ENCODE measurements around the gene ATP11A.
"Not testable (repeated sequence)": the region's sequence is repeated elsewhere in the genome, so short reads cannot be mapped to it uniquely, and the experiment has no call there.

The ATP11A gene

GRCh38 chr13:112779856-112780604 lies 90.2 kb downstream of the ATP11A start:
- DNase-seq = peak; percentile 46

- no peak for DNase-seq
Observed at GRCh38 chr13:112781287-112781686, 91.4 kb downstream of the ATP11A start.

DNA sequence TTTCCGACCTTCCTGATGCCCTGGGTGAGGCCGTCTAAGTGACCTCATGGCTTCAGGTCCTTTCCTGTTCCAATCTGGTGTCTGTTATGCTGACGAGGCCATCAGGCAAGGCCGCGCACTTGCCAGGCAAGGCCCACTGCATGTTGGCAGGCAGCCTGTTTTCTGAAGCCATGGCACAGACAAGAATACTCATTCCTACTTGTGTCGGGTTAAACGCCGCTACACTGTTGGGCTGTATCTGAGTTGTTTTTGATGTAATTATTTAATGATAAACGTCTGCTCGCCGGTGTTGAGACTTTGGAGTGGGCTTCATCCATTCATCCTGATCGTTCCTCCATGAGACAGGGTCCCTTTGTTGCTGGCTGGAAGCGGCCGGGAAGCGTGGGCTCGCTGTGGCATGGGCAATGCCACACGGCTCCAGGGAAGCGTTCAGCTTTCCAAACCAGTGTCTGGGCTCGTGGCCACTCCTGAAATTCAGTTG lies 92.1 kb downstream of the ATP11A start:
- DNase-seq = no peak

DNA sequence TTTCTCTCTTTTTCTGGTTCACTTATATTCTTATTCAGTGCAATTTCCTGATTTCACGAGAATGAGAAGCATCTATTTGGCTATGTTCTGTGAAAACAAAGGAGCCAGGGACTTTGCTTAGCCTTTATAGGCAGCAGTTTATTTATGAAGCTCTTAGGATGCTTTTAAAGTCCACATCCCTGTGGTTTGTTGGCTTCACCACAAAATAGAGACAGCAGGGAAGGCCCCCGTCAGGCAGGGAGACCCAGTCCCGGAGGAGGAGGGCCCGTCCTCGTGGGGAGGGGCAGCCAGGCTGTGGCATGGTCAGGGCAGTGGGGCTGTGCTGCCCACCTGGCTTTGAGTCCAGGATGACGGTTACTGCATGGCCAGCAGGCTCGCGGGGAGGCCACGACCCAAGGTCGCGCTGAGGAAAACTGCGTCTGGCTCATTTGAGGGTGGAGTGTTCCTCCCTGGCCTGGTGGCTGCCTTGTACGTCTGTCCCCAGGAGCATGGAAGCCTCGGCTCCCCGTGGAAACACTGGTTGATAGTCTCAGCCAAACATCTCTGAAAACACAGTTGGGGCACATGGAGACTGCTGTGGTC lies 92.7 kb downstream of the ATP11A start:
- DNase-seq = no peak

GRCh38 chr13:112783135-112783977 lies 93.5 kb downstream of the ATP11A start:
- DNase-seq = no peak

DNA sequence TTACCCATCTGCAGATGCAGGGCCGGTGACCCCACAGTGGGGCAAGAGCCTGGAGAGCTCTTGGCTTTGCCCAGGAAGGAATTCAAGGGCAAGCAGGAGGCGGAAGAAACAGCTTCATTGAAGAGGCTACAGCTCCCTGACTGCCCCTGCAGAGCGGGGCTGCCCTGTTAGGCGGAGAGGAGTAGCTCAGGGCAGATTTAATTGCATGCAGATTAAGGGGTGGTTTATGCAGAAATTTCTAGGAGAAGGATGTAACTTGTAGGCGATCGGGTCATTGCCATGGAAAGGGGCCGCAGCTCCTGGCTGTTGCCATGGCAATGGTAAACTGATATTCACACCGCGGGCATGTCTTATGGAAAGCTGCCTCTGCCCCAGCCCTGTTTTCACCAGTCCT lies 94.1 kb downstream of the ATP11A start:
- no peak for DNase-seq

GRCh38 chr13:112784811-112785482 lies 95.1 kb downstream of the ATP11A start:
- DNase-seq = no peak

DNA sequence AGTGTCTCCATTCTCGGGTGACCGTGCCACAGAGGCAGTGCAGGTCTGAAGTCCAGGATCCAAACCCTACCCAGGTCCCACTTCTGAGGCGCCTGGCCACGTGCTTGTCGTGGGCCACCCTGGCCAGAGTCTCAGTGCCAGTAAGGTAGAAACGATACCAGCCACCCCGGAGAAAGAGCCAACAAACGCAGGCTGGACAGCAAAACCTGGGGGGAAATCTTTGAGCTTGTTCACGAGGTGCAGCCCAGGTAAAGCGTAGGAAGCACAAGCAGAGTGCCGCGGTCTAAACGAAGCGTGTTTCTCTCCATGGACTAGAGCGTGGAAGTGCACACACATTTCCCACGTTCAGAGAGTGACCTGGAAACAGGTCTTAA lies 95.6 kb downstream of the ATP11A start:
- DNase-seq = no peak

- not testable (repeated sequence) for DNase-seq
Observed at GRCh38 chr13:112786810-112787209, 97.0 kb downstream of the ATP11A start.

- DNase-seq = no peak
Observed at GRCh38 chr13:112790735-112791641, 101.2 kb downstream of the ATP11A start.

- DNase-seq = no peak
Observed at GRCh38 chr13:112791663-112792440, 102.0 kb downstream of the ATP11A start.

DNA sequence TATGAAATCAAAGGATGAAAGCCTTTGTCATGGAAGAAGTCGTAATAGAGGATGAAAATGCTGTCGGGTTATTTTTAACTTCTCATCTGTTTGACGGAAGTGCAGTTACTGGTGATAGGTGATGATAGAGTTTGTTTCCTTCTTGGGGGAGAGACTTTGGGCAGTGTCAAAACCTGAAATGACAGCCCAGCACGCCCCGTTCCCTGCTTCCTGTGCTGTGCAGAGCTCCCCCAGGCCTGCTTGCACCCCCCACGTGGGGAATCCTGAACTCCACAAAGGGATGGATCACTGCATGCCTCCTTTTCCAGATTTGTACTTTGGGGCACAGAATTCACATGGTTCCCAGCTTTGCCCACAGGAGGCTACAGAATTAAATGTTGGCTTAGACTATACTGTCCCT lies 102.7 kb downstream of the ATP11A start:
- DNase-seq = no peak

DNA sequence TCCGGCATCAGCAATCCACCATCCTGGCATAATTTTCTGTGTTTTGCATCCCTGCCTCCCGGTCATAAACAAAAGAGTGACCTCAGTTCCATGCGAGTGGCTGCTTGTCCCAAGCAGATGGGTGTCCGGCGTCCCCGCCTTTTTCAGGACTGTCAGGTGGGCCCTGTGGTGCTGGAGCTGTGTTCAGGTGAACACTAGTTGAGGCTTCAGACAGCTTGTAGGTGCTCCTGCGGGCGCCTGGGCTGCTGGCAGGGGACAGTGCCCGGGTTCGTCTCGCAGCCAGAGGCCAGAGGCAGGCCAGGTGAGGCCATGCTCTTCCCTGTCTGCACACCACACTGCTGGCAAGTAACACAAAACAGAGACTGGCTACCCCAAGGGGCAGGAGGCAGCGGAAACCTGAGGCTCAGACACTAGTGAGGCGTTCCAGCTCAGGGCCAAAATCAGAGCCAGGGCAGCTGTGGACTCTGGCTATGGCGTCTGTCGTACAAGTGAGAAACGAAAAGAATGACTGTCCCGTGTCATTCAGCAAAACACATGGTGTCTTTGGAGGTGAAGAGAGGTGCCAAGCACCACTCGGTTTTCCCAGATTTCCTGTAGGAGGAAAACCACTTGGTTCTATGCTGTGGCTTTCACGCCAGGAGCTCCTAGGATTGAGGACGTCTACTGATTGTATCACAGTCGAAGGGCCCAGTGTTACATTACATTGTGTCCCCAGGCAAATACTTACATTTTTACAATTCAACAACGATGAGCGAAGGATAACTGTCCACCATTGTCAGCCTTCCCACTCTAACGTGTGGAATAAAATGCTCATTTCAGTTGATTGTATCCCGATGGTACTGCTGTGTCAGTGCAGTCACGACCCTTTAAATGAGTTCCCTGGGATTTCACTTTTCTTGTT lies 104.0 kb downstream of the ATP11A start:
- DNase-seq = no peak

GRCh38 chr13:112795277-112795676 lies 105.4 kb downstream of the ATP11A start:
- DNase-seq = no peak

DNA sequence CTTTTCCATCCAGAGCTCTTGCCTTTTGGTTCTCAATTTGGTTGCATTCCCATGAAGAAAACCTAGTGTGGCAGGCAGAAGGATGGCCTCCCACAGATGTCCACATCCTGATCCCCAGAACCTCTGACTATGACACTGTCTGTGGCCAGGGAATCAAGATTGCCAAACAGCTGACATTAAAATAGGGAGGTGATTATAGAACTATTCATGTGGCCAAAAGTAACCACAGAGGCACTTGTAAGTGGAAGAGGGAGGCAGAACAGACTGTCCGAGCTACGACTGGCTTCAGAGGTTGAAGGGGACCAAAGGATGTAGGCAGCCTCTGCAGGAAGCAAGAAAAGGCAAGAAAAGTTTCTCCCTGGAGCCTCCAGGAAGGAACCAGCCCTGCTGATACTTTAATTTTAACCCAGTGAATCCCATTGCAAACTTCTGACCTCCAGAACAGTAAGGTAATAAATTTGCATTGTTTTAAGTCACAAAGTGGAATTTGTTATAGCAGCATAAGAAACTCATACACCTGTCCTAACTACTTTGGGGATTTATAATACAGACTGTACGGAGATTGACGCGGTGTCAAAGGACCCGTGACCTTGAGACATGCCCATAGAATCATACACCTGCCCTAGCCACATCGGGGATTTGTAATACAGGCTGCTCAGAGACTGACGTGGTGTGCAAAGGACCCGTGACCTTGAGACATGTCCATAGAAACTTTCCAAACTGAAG lies 106.5 kb downstream of the ATP11A start:
- no peak for DNase-seq

GRCh38 chr13:112799394-112799793 lies 109.6 kb downstream of the ATP11A start:
- DNase-seq = no peak

DNA sequence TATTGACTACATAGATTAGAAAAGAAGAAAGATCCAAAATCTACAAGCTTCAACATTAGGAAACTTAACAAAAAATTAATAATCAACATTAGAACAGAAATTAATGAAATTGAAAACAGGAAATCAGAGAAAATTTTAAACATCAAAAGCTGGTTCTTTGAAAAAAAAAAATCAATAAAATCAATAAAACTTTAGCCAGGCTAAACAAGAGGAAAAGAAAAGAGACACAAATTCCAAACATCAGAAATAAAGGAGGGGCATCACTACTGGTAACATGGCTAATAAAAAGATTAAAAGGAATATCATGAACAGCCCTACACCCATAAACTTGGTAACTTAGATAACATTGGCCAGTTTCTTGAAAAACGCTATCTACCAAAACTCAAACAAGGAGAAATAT lies 110.2 kb downstream of the ATP11A start:
- DNase-seq = no peak

GRCh38 chr13:112800807-112801206 lies 111.0 kb downstream of the ATP11A start:
- DNase-seq = not testable (repeated sequence)

DNA sequence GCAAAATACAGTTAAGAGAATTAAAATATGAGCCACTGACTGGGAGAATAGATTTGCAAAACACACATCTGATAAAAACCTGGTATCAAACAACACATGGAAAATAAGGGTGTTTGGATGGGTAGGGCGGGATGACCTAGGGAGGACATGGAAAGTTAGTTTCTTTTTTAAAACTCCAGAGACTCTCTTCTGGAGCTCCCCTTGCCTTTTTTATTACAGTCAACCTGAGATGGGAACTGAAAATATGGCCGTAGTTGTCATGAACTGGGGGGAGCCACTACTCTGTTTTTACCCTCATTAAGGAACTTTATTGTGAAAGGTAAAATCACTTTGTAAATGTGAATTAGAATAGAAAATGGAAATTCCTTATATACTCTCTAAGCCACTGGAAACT lies 113.0 kb downstream of the ATP11A start:
- DNase-seq = no peak
